Right cardiac atrium (tissue), 5 donors: Measurements from ENCODE around the gene TTC1. TPM values are rescaled to one million over a fixed set of nuclear protein-coding genes. Genes with fewer than 3 reads are reported as not detected.
A peak's percentile ranks its signal among the peaks of the same experiment; 100 is the strongest.
"Not testable (repeated sequence)": the region's sequence is repeated elsewhere in the genome, so short reads cannot be mapped to it uniquely, and the experiment has no call there.

ENCODE experiments used
- ATAC-seq, 2 donors: fragments of 200-7000 bp; cut with Tn5 transposase; one replicate each; pipeline versions ENCODE4 v1.8.0 to v1.9.1; 2020; ENCODE audit warnings: moderate library complexity in 2 of 2, mild to moderate bottlenecking in 1 of 2
- DNase-seq, 3 donors: peaks; one replicate each; pipeline ENCODE4 v3.0.0-alpha.2; 2020
- H3K27ac ChIP-seq: one replicate; pipeline ENCODE4 v1.5.1; 2013; ENCODE audit warnings: mild to moderate bottlenecking, low read length, control low read depth, moderate library complexity
- H3K27me3 ChIP-seq: one replicate; pipeline ENCODE4 v1.6.1; 2013; ENCODE audit not compliant: control insufficient read depth, insufficient read depth
- H3K4me1 ChIP-seq: one replicate; pipeline ENCODE4 v1.6.1; 2013; ENCODE audit warnings: low read length; ENCODE audit not compliant: control insufficient read depth, insufficient read depth
- H3K4me3 ChIP-seq: one replicate; pipeline ENCODE4 v1.5.1; 2013; ENCODE audit warnings: low read length, control low read depth
- H3K9me3 ChIP-seq: one replicate; pipeline ENCODE4 v1.6.1; 2013; ENCODE audit warnings: low read length; ENCODE audit not compliant: control insufficient read depth
- WGBS: extraction: QIAGEN DNeasy Blood & Tissue Kit; methylation state at CpG from one replicate; pipeline ENCODE4 v1.1.7; 2013; 5-methylcytosine and 5-hydroxymethylcytosine counted together
- intact Hi-C, 4 donors: fragments of 100-400 bp; cut with DNase I; formaldehyde crosslinking; loops; one replicate each; pipeline versions ENCODE4 v1.11.0 to v1.14.0; 2022 to 2023
- polyA plus RNA-seq: library from polyadenylated mRNA; stranded (reverse); fragments of 200-250 nt; gene quantifications from one replicate; pipeline ENCODE4 v1.2.3, GENCODE V29; 2013
- total RNA-seq, 4 donors: library from RNA; stranded (reverse); fragmentation: NEBNext Ultra II Directional; extraction: Animal tissue kit (Norgen Biotek cat#: 25700); gene quantifications; one replicate each; pipeline ENCODE4 v1.2.1, GENCODE V29; 2021
- donor health status: healthy with polysubstance abuse.
- donor health status: DM: no; HTN: yes; CAD: no.
- donor health status: DM: no; HTN: no; CAD: no.
- donor health status: DM: no; HTN: yes; CAD: no; lungs with severe emphysema.
- donor health status: DM: yes; HTN: yes; CAD: no.

The TTC1 gene
- total and polyA plus RNA-seq, 5 donors = 79.0 to 133 (median 88.4) TPM

DNA sequence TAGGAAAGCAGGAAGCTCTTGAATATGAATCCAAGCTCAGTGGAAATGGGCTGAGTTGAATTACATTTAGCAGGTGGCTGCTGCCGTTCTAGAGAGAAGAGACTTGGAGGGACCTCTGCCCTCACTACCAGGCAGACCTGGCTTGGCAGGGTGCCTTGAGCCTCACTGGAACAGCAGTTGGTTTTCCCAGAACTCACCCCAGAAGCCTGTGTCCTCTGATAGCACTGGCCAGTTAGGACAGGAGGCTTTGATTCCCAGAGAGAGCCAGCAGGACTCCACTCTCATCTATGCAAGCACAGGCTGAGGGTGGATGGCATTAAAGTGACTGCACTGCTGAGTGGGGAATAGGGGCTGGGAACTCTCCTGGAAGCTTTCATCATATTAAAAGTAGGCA, 55.5 kb downstream of the TTC1 start:
- 55% methylated on average over 1 of the region's 1 CpG for WGBS
- Histone ChIP-seq H3K4me3 (no peak overlapping the region), H3K27ac (no peak overlapping the region), H3K4me1 (peaks cover 2% of the 10 kb centered on the region), H3K9me3 (no peaks in the 10 kb centered on the region), H3K27me3 (no peaks in the 10 kb centered on the region)
- peak; percentile 29 to 49 for ATAC-seq
- intact Hi-C loops = no loop called here
- DNase-seq = no peak

GRCh38 chr5:160064995-160065614, 56.2 kb downstream of the TTC1 start:
- Histone ChIP-seq H3K4me3 (no peak overlapping the region), H3K27ac (no peak overlapping the region), H3K9me3 (no peaks in the 10 kb centered on the region), H3K4me1 (peaks cover 2% of the 10 kb centered on the region), H3K27me3 (no peaks in the 10 kb centered on the region)
- ATAC-seq (no peak), DNase-seq (no peak)
- intact Hi-C loops = no loop called here
- WGBS = 81% methylated on average over 9 of the region's 9 CpGs

DNA sequence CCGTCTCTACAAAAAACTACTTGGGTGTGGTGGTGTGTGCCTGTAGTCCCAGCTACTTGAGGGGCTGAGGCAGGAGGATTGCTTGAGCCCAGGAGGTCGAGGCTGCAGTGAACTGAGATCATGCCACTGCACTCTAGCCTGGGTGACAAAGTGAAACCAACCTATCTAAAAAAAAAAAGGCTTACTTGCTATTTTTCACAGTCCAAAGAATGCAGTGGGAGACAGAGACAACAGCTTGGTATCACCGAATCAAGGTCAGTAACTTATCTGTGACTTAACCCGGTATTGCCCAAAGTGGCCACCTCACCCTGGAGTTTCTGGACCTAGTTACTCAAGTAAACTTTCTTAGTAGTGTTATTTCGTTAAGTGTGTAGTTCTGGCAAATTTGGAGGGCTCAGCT, 60.2 kb downstream of the TTC1 start:
- not testable (repeated sequence) for DNase-seq

DNA sequence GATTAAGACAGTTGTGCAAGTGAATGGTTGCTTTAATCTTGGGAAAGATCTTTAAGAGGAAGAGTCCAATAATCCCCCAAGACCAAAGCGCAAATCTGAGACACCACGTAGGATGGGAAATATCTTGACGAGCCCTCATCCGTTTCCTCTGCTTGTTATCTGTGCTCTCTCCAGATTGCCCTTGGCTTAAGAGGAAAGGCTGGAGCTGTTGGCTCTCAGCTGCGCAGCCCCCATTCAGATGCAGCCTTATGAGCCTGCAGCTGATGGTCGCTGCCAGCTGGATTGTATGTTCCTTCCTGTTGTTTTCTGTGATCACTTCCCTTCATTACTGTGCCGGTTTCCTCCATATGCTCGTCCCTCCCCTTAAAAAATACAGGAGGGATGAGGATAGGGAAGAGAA, 62.6 kb downstream of the TTC1 start:
- Histone ChIP-seq H3K27me3 (no peaks in the 10 kb centered on the region), H3K27ac (no peak overlapping the region), H3K4me3 (no peak overlapping the region), H3K9me3 (no peaks in the 10 kb centered on the region), H3K4me1 (peaks cover 6% of the 10 kb centered on the region)
- intact Hi-C loops = no loop called here
- DNase-seq (peak; percentile 36 to 77 (median 75)), ATAC-seq (peak; percentile 73 to 85)
- WGBS = 9% methylated on average over 8 of the region's 8 CpGs

More for the DNA sequence above, 60.2 kb downstream of the TTC1 start:
- H3K4me1 ChIP-seq, H3K27ac ChIP-seq, ATAC-seq, H3K4me3 ChIP-seq, H3K9me3 ChIP-seq, H3K27me3 ChIP-seq, intact Hi-C loops: not testable (repeated sequence)
- 92% methylated on average over 5 of the region's 5 CpGs for WGBS

- Histone ChIP-seq H3K27me3 (no peaks in the 10 kb centered on the region), H3K27ac (no peak overlapping the region), H3K9me3 (no peaks in the 10 kb centered on the region), H3K4me1 (peaks cover 6% of the 10 kb centered on the region), H3K4me3 (no peak overlapping the region)
- DNase-seq = no peak
- WGBS = 31% methylated on average over 2 of the region's 2 CpGs
- ATAC-seq = no peak
- intact Hi-C loops = no loop called here
Measured at GRCh38 chr5:160071916-160072315, 63.0 kb downstream of the TTC1 start.

GRCh38 chr5:160075073-160075472, 66.1 kb downstream of the TTC1 start:
- ATAC-seq (no peak), DNase-seq (no peak)

GRCh38 chr5:160076997-160077396, 68.1 kb downstream of the TTC1 start:
- Histone ChIP-seq H3K4me1 (no peaks in the 10 kb centered on the region), H3K9me3 (no peaks in the 10 kb centered on the region), H3K27me3 (no peaks in the 10 kb centered on the region), H3K4me3 (no peak overlapping the region), H3K27ac (no peak overlapping the region)
- intact Hi-C loops = no loop called here
- no peak for DNase-seq
- ATAC-seq = no peak
- WGBS = 76% methylated on average over 2 of the region's 2 CpGs

More at GRCh38 chr5:160075073-160075472, 66.1 kb downstream of the TTC1 start:
- Histone ChIP-seq H3K27me3 (no peaks in the 10 kb centered on the region), H3K27ac (no peak overlapping the region), H3K4me1 (peaks cover 6% of the 10 kb centered on the region), H3K9me3 (no peaks in the 10 kb centered on the region), H3K4me3 (no peak overlapping the region)
- intact Hi-C loops = no loop called here

DNA sequence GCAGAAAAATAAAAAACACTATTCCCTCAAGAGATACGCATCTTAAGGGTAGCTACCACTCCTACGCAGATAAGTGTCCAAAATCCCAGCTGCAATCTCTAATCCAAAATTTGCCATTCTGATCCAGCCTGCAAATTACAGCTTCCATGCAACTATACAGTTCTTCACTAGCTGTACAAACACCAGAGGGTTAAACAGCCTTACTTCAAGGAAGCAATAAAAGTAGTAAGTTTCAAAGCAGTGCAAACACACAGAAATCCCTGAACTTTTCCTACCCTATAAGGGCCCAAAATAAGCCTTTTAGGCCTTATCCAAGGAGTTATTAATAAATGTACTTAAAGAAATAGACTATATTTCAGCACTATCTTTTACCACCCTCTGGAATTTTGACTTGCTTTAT, 70.8 kb downstream of the TTC1 start:
- H3K27ac ChIP-seq = no peak overlapping the region
- intact Hi-C loops = no loop called here
- no peaks in the 10 kb centered on the region for H3K4me1 ChIP-seq
- H3K4me3 ChIP-seq = no peak overlapping the region
- H3K9me3 ChIP-seq = no peaks in the 10 kb centered on the region
- WGBS = 90% methylated on average over 2 of the region's 2 CpGs
- ATAC-seq (no peak), DNase-seq (no peak)
- no peaks in the 10 kb centered on the region for H3K27me3 ChIP-seq

DNA sequence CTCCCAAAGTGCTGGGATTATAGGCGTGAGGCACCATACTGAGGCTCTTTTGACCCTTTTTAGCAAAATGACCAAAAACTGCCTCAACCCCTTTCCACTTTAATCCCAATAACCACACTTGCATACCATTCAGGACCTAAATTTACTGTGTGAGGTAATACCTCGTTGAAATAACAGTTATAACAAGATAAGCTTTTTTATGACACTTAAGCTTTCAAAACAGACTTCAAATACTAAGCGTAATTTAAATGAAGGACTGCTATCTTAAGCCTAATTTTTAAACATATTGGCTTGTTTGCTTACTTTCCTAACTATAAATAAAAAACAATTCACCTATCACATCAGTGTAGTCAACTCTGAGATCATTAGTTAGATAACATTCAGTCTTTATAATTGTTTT, 72.6 kb downstream of the TTC1 start:
- no peak overlapping the region for H3K4me3 ChIP-seq
- WGBS = 73% methylated on average over 3 of the region's 3 CpGs
- ATAC-seq = no peak

DNA sequence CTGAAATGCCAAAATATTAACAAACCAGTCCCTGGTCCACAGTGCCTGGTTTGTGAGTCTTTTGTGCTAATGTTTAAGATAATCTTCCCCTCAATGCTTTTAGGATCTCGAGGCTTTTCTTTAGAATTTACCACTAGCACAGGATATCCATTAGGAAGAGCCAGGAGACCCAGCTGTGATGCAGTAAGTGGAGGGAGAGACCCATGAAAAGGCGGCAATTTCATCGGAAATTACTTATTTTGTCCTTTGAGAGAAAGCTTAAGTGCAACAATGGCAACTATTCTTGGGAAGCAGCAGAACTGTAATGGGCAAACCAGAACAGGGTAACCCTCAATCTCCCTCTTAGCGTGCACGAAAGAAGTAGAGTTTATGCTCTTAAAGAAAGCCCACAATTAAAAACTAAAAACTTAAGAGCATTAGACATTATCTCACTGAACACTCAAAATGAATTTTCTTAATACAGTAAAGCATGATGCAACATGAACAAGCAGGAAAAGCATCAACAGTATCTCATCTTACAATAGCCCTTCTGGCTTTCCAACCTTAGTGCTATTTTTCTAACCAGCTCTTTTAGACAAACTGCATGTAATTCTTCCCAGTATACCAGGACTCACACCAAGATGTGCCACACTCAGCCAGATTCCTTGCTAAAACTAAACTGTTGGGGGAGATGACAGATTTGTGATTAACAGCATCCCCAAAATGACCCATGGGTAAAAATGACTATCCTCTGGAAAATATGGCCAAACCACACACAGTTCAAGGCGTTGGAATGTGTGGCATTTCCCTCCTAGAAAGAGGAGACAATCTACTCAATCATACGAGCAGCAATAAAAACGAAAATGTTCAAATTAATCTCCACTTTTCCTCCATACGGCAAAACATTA, 73.9 kb downstream of the TTC1 start:
- H3K27me3 ChIP-seq = no peaks in the 10 kb centered on the region
- no peaks in the 10 kb centered on the region for H3K4me1 ChIP-seq
- no peaks in the 10 kb centered on the region for H3K9me3 ChIP-seq
- ATAC-seq = peak in 1 of 2 donors; percentile 28
- H3K27ac ChIP-seq = no peak overlapping the region
- WGBS = 53% methylated on average over 9 of the region's 9 CpGs
- H3K4me3 ChIP-seq = no peak overlapping the region
- DNase-seq = no peak
- intact Hi-C loops = no loop called here

More for the DNA sequence above, 72.6 kb downstream of the TTC1 start:
- H3K27ac ChIP-seq = no peak overlapping the region
- no peaks in the 10 kb centered on the region for H3K4me1 ChIP-seq
- intact Hi-C loops = no loop called here
- H3K9me3 ChIP-seq = no peaks in the 10 kb centered on the region
- no peaks in the 10 kb centered on the region for H3K27me3 ChIP-seq
- DNase-seq = no peak

- 71% methylated on average over 3 of the region's 3 CpGs for WGBS
- no peak for ATAC-seq
- H3K4me1 ChIP-seq = no peaks in the 10 kb centered on the region
- intact Hi-C loops = no loop called here
- H3K9me3 ChIP-seq = no peaks in the 10 kb centered on the region
- no peak overlapping the region for H3K27ac ChIP-seq
- no peaks in the 10 kb centered on the region for H3K27me3 ChIP-seq
- no peak for DNase-seq
- H3K4me3 ChIP-seq = no peak overlapping the region
Measured at GRCh38 chr5:160083501-160083900, 74.6 kb downstream of the TTC1 start.
